Measurements from ENCODE around the gene ZSCAN5B.
"Not testable (repeated sequence)": the region's sequence is repeated elsewhere in the genome, so short reads cannot be mapped to it uniquely, and the experiment has no call there.

Gene ZSCAN5B, protein sequence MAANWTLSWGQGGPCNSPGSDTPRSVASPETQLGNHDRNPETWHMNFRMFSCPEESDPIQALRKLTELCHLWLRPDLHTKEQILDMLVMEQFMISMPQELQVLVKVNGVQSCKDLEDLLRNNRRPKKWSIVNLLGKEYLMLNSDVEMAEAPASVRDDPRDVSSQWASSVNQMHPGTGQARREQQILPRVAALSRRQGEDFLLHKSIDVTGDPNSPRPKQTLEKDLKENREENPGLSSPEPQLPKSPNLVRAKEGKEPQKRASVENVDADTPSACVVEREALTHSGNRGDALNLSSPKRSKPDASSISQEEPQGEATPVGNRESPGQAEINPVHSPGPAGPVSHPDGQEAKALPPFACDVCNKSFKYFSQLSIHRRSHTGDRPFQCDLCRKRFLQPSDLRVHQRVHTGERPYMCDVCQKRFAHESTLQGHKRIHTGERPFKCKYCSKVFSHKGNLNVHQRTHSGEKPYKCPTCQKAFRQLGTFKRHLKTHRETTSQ

DNA sequence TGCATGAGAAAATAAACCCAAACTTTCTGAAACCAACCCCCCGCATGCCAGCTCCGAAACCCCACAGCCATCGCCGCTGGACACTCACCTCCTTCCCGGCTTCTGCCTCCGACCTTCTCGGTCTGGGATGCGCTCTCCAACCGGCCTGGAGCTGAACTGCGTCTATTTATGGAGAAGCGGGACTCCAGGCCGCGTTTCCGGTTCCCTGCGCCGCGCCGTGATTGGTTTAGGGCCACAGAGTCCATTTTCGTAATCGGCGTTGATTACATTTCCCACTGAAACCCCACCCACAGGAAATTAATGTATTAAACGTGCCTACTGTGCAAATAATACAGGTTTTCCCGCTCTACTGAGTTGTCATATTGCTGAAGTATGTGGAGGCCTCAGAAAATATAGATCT is at the start of gene ZSCAN5B:
Gene ZSCAN5B (minus strand): TSS at position 138 of the 400 bp plus-strand sequence. CDS start 4,731 bp downstream, outside the sequence.
- DNase-seq (ENCODE audit: low read depth) = not testable (repeated sequence)

DNA sequence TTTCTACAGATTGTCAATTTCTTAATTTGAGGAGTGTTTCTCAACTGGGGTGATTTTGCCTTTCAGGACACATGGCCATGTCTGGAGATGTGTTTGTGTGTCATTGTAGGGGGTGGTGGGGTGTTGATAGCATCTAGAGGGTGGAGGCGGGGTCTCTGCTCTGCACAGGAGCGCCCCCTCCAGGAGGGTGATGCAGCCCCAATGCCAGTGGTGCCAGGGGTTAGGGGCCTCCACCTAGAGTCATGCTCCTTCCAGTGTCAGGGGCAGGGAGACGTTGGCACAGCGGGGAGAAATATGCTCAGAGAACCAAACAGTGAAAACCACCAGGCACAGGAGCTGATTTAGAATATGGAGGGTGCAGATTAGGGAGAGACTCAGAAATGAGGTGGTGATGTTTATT is 48.2 kb upstream of the ZSCAN5B start:
- not testable (repeated sequence) for DNase-seq (ENCODE audit: low read depth)

DNA sequence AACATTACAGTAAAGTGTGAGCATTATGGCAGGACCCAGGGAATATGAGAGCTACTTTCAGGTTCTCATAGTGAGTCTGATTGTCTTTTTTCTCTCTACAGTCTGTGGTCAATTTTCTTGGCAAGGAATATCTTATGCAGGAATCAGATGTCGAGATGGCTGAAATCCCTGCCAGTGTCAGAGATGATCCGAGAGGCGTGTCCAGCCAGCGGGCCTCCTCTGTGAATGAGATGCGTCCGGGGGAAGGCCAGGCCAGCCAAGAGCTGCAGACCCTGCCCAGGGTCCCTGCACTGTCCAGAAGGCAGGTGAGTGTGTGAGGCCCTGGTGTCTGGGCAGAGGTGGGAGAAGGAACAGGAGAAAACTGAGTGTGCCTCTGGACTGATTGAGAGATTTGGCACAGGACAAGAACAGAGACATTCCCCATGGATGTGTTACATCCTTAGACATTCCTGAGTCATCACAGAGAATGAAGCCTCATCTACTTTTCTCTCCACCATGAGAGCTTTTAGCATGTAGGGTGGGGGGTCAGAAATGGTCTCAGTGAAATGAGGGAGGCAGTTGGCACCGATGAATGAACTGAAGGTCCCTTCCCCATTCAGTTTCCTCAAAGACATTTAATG is 47.6 kb upstream of the ZSCAN5B start:
- no peak for DNase-seq (ENCODE audit: low read depth)

DNA sequence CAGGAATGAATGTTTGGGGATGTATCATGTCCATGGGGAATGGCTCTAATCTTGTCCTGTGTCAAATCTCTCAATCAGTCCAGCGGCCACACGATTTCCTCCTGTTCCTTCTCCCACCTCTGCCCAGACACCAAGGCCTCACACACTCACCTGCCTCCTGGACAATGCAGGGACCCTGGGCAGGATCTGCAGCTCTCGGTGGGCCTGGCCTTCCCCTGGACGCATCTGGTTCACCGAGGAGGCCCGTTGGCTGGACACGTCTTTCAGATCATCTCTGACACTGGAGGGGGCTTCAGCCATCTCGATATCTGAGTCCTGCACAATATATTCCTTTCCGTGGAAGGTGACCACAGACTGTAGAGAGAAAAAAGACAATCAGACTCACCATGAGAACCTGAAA is 25.9 kb upstream of the ZSCAN5B start:
- DNase-seq (ENCODE audit: low read depth) = no peak

DNA sequence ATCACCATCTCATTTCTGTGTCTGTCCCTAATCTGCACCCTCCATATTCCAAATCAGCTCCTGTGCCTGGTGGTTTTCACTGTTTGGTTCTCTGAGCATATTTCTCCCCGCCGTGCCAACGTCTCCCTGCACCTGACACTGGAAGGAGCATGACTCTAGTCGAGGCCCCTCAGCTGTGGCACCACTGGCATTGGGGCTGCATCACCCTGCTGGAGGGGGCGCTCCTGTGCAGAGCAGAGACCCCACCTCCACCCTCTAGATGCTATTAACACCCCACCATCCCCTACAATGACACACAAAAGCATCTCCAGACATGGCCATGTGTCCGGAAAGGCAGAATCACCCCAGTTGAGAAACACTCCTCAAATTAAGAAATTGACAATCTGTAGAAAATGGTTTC is 25.3 kb upstream of the ZSCAN5B start:
- DNase-seq (ENCODE audit: low read depth) = no peak

DNA sequence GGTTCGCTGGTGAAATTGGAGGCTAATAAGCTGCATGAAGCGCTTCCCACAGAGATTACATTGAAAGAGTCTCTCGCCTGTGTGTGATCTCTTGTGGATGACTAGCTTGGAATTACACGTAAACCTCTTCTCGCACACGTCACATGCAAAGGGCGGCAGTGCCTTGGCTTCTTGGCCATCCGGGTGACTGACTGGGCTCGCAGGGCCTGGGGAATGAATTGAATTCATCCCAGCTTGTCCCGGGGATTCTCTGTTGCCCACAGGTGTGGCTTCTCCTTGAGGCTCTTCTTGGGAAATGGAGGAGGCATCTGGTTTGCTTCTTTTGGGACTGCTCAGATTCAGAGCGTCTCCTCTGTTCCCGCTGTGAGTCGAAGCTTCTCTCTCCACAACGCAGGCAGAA is 24.3 kb upstream of the ZSCAN5B start:
- DNase-seq (ENCODE audit: low read depth) = no peak

DNA sequence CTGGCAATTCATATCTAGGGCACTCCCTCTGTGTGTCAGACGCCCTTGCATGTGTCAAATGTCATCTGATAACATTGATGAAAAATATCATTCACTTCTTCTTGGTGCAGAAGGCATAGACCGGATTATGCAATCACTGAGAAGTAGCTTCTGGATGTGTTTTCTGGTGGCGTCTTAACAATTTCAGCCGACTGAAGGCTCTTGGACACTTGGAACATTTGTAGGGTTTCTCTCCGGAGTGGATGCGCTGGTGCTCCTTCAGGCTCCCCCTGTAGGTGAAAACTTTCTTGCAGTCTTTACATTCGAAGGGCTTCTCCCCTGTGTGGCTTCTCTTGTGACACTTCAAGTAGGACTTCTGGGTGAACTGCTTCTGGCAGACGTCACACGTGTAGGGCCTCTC is 23.9 kb upstream of the ZSCAN5B start:
- DNase-seq (ENCODE audit: low read depth) = not testable (repeated sequence)

DNA sequence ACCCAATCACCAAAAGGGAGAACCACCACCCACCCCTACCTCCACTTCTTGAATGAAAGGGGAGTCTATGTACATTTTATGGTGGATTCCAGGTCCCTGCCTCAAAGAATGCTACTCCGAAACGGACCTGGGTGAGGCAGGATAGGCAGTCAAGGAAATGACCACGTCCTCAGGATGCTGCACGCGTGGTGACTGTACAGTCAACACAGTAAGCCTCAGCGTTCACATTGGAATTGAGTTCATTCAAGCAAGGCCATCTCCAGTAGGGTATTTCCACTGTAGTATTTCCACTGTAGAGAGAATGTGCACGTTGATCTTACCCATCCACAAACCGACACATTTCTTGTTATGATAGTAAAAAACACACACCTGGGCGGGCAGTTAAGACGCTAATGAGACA is 21.4 kb upstream of the ZSCAN5B start:
- no peak for DNase-seq (ENCODE audit: low read depth)

DNA sequence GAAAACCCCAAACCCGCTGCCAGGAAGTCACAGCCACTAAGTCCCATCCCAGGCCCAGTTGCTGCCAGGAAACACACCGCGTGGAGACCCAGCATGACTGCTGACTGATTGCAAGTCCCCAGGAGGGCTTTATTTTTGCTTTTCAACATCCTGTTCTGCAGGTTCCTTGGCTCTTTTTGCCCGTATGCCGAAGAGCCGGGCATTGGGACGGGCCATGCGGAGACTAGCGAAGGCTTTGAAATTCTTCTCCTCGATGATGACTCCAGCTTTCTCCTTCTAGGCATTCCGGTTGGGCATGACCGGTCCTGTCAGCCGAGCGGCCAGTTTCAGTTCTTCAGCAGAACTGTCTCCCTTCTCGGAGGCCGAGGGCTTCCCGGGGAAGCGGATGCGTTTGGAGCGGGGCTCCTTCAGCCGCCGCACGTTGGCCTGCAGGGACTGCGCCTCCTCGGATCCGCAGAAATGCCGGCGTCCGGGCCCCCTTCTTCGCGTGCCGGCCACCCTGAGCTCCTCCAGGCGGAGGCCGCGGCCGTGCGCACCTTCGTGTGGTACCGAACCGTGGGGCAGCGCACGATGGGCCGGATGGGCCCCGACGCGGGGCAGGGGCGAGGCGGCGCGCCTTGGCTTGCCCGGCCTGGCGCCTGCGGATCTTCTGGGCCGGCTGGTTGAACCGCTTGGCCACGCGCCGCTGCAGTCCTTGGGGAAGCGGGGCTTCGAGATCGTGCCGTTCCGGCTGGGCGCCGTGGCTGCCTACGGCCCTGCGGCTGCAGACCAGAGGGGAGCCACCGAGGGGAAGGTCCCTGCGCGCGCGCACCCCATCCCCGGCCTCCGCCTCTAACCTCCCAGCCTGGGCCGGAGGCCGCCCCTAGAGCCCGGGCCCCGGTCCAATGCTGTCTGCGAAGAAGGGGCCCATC is 19.7 kb upstream of the ZSCAN5B start:
- DNase-seq (ENCODE audit: low read depth) = no peak

DNA sequence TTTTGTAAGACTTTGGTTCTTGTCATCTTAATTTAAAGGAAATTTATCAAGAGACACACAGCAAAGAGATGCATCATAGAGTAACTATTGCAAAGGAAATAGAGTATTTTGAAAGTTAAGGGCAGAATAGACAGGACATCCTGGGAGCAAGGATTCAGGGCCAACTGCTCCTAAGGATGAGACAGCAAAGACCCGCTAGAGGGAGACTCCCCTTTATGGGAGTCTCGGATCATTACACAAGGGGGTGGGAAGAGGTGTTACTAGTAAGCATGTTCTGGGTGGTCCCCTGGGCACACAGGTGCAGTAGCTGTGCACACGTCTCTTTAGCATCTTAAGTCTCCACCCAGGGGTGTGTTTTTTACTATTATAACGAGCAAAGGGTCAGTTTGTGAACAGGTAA is 14.1 kb upstream of the ZSCAN5B start:
- no peak for DNase-seq (ENCODE audit: low read depth)

DNA sequence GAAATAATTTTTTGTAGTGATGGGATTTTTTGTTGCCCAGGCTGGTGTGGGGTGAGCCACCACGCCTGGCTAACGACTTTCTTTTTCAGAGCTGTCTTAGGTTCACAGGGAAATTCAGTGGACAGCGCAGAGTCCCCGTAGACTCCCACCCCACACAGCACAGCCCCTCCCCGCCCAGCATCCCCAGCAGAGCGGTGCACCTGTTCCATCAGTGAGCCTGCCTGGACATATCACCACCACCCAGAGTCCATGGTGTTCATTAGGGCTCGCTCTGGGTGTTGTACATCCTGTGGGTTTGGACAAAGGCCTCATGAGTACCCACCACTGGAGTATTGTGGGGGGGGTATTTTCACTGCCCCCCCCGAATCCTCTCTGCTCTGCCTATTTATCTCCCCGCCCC is 12.5 kb upstream of the ZSCAN5B start:
- DNase-seq (ENCODE audit: low read depth) = not testable (repeated sequence)

DNA sequence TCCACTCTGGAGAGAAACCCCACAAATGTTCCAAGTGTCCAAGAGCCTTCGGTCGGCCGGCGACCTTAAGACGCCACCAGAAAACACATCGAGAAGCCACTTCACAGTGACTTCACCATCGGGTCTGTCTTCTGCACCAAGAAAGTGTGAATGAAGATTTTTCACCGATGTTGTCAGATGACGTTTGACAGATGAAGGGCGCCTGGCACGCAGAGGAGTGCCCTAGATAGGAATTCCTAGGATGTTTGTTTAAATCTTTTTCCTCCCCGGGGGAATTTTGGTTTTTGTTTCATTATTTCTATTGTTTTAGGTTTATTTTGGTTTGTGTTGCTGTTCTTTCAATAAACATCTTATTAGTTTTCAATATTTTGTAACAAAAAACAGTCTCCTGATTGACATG is 11.5 kb upstream of the ZSCAN5B start:
- DNase-seq (ENCODE audit: low read depth) = no peak

DNA sequence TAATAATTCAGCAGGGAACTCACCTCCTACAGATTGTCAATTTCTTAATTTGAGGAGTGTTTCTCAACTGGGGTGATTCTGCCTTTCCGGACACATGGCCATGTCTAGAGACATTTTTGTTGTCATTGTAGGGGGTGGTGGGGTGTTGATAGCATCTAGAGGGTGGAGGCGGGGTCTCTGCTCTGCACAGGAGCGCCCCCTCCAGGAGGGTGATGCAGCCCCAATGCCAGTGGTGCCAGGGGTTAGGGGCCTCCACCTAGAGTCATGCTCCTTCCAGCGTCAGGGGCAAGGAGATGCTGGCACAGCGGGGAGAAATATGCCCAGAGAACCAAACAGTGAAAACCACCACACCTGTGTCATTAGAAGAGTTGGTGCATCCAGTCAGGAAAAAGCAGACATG is 10.0 kb upstream of the ZSCAN5B start:
- not testable (repeated sequence) for DNase-seq (ENCODE audit: low read depth)

DNA sequence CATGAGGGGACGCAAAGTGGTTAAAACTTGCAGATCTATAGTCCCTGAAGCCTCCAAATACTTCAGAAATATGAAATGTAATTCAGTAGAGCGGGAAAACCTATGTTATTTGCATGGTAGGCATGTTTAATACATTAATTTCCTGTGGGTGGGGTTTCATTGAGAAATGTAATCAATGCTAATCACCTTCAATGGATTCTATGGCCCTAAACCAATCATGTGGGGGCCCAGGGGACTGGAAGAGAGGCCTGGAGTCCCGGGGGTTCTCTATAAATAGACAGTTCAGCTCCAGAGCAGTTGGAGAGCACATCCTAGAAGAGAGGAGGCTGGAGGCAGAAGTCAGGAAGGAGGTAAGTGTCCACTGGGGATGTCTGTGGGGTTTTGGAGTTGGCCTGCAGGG is 4.4 kb upstream of the ZSCAN5B start, which contains the start of gene ZSCAN5C:
Gene ZSCAN5C (plus strand): TSS at position 301 of the 400 bp plus-strand sequence. CDS start 3,641 bp downstream, outside the sequence.
- no peak for DNase-seq (ENCODE audit: low read depth)

DNA sequence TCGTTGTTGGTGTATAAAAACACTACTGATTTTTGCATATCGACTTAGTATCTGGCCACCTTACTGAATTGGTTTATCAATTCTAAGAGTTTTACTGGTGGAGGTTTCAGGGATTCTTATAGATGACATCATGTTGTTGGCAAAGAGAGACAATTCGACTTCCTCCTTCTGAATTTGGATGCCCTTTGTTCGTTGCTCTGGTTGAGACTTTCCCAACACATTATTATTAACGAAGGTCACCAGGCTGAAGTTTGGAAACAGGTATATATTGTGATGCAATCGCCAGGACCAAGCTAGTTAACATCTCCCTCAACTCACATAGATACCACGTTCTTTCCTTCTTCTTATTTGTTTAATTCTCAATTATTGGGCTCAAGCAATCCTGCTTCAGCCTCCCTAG is 2.1 kb upstream of the ZSCAN5B start:
- DNase-seq (ENCODE audit: low read depth) = no peak

DNA sequence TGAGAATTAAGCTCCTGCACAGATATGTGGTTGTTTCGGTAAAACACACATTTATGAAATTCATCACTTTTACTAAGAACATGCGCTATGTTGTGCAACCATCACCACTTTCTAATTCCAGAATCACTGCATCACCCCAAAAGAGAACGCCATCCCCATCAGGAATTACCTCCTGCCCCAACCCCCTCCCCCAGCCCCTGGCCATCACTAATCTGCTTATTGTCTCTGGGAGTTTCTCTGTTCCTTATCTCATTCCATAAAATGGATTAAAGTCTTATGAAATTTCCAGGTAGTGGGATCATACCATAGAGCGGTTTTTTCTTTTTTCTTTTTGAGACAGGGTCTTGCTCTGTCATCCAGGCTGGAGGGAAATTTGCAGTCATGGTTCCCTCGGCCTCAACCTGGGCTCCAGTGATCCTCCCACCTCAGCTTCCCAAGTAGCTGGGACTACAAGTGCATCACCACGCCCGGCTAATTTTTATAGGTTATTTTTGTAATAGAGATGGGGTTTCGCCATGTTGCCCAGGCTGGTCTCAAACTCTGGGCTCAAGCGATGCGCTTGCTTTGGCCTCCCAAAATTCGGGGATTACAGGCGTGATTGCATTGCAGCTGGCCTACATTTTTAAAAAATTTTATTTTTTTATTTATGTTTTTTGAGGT is 3.5 kb downstream of the ZSCAN5B start:
- no peak for DNase-seq (ENCODE audit: low read depth)

DNA sequence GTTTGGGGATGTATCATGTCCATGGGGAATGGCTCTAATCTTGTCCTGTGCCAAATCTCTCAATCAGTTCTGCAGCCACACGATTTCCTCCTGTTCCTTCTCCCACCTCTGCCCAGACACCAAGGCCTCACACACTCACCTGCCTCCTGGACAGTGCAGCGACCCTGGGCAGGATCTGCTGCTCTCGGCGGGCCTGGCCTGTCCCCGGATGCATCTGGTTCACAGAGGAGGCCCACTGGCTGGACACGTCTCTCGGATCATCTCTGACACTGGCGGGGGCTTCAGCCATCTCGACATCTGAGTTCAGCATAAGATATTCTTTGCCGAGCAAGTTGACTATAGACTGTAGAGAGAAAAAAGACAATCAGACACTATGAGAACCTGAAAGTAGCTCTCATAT is 5.9 kb downstream of the ZSCAN5B start:
- no peak for DNase-seq (ENCODE audit: low read depth)

DNA sequence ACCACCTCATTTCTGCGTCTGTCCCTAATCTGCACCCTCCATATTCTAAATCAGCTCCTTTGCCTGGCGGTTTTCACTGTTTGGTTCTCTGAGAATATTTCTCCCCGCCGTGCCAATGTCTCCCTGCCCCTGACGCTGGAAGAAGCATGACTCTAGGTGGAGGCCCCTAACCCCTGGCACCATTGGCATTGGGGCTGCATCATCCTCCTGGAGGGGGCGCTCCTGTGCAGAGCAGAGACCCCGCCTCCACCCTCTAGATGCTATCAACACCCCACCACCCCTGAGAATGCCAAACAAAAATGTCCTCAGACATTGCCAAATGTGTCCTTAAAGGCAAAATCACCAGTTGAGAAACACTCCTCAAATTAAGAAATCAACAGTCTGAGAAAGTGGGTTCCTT is 6.5 kb downstream of the ZSCAN5B start:
- no peak for DNase-seq (ENCODE audit: low read depth)

DNA sequence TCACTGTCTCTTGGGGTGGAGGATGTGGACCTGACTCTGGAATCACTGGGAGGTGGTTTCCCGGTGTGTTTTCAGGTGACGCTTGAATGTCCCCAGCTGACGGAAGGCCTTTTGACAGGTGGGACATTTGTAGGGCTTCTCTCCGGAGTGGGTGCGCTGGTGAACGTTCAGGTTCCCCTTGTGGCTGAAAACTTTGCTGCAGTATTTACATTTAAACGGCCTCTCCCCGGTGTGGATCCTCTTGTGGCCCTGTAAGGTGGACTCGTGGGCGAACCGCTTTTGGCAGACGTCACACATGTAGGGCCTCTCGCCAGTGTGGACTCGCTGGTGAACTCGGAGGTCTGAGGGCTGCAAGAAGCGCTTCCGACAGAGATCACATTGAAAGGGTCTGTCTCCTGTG is 7.8 kb downstream of the ZSCAN5B start:
- DNase-seq (ENCODE audit: low read depth) = no peak

DNA sequence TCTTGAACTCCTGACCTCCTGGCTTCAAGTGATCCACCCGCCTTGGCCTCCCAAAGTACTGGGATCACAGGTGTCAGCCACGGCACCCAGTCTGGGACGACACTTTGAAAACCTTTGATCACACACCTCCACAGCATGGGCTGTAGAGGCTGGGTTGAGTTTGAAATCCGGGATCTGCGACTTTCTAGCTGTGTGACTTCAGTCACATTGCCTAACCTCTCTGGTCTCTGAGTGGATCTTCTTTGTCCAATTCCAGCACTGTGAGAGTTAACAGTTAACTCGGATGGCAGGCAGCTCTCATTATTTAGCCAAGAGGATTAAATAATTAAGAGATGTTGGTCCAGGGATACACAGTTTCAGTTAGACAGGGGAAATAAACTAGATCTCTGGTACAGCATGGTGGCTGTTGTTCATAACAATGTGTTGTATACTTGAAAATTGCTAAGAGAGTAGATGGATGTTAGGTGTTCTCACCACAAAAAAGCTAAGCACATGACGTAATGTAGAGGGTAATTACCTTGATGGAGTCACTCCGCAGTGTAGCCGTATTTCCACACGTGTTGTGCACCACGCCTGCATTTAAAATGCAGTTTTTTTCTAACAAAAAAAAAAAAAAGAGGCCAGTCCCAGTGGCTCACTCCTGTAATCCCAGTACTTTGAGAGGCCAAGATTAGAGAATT is 19.9 kb downstream of the ZSCAN5B start:
- no peak for DNase-seq (ENCODE audit: low read depth)

DNA sequence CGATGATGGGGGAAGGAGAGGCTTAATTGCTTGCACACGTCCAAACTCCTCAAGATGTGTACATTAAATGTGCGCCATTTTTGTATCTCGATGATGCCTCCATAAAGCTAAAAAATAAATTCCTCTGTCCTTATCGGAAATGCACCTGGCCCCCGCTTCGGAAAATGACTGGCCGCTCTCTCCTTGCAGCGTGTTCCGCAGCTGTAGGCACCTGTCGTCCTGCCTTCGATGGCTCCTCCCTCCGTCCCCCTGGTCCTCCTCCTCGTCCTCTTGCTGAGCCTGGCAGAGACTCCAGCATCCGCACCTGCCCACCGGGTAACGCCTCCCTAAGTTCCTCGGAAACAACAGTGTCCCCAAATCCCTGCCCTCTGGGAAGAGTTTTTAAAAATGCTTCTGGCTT is 20.7 kb downstream of the ZSCAN5B start:
- DNase-seq (ENCODE audit: low read depth) = no peak

All from stimulated activated CD8-positive, alpha-beta memory T cell treated with anti-CD3 and anti-CD28 coated beads, Interleukin-12 subunit alpha, Interleukin-12 subunit beta, amount 100 ng/mL, for 4 hours (primary cell).